Brain microvascular endothelial cell (primary cell): ENCODE results near the gene SLC7A1.

Experiments
- DNase-seq: peaks from one replicate; pipeline ENCODE4 v3.0.0-alpha.2; 2020
- H3K27ac ChIP-seq: fragments of 250-450 bp; sonication (Bioruptor Pico); 2 replicates; pipeline ENCODE4 v1.5.1; 2020; ENCODE audit warnings: mild to moderate bottlenecking, moderate library complexity
- H3K27me3 ChIP-seq: fragments of 250-450 bp; sonication (Bioruptor Pico); replicated peaks from 2 replicates; pipeline ENCODE4 v1.5.1; 2020; ENCODE audit warnings: mild to moderate bottlenecking
- H3K36me3 ChIP-seq: fragments of 250-450 bp; sonication (Bioruptor Pico); replicated peaks from 2 replicates; pipeline ENCODE4 v1.5.1; 2020; ENCODE audit warnings: mild to moderate bottlenecking
- H3K4me3 ChIP-seq: 2 replicates; pipeline ENCODE4 v1.5.1; 2011; ENCODE audit warnings: low read depth, mild to moderate bottlenecking, control low read depth, low read length, moderate library complexity
- in situ Hi-C: cut with HindIII; loops from 2 replicates; pipeline ENCODE4 v1.10.0; 2017; ENCODE audit warnings: low sequenced_read_pairs, low pct_ligation_motif_present
- TF ChIP-seq, protein P1 (sequence below): IDR thresholded peaks from 2 replicates; pipeline ENCODE4 v1.5.1; 2011; ENCODE audit warnings: low read depth, mild to moderate bottlenecking, moderate library complexity, low read length, control low read depth, inconsistent platforms; ENCODE audit errors: missing control alignments

SLC7A1 gene

DNA sequence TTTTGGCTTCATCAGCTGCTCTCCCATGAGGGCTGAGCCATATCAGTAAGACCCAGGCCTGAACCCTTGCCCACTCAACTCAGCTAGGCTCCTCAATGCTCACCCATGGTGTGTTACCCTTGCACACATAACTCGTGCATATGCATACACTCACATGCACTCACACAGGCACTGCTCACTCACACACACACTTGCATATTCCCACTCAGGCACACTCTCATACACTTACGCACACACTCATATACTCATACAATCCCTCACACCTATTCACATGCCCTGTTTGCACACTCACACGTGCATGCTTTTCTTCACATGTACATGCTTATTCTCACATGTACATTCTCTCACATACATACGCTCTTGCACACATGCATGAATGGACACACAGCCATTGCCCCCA is 93.8 kb downstream of the SLC7A1 start:
- Histone ChIP-seq H3K36me3 (no peaks in the 10 kb centered on the region), H3K27me3 (no peaks in the 10 kb centered on the region), H3K4me3 (no peak overlapping the region), H3K27ac (no peak overlapping the region)
- TF ChIP-seq, protein P1, sequence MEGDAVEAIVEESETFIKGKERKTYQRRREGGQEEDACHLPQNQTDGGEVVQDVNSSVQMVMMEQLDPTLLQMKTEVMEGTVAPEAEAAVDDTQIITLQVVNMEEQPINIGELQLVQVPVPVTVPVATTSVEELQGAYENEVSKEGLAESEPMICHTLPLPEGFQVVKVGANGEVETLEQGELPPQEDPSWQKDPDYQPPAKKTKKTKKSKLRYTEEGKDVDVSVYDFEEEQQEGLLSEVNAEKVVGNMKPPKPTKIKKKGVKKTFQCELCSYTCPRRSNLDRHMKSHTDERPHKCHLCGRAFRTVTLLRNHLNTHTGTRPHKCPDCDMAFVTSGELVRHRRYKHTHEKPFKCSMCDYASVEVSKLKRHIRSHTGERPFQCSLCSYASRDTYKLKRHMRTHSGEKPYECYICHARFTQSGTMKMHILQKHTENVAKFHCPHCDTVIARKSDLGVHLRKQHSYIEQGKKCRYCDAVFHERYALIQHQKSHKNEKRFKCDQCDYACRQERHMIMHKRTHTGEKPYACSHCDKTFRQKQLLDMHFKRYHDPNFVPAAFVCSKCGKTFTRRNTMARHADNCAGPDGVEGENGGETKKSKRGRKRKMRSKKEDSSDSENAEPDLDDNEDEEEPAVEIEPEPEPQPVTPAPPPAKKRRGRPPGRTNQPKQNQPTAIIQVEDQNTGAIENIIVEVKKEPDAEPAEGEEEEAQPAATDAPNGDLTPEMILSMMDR = no peak
- in situ Hi-C loops = no loop called here
- DNase-seq = no peak

DNA sequence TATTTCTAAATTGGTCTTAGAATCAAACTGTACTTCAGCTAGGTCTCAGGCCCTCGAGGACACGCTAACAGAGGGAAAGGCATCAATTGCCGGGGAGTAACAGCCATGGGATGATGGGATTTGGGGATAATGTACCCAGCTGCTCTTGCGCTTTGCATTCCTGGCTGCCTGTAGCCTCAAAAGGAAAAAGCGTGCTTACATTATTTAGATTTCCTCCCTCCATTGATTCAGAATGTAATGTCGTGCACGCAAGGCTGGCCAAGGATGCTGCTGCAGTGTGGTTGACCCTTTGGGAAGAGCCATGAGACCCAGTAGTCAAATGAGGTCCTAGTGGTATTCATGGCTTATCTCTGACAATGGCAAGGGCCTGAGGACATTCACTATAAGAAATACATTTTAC is 95.1 kb downstream of the SLC7A1 start:
- in situ Hi-C loops = no loop called here
- H3K27ac ChIP-seq = no peak overlapping the region
- TF ChIP-seq, protein P1 = no peak
- no peaks in the 10 kb centered on the region for H3K27me3 ChIP-seq
- no peak for DNase-seq
- no peaks in the 10 kb centered on the region for H3K36me3 ChIP-seq
- no peak overlapping the region for H3K4me3 ChIP-seq

DNA sequence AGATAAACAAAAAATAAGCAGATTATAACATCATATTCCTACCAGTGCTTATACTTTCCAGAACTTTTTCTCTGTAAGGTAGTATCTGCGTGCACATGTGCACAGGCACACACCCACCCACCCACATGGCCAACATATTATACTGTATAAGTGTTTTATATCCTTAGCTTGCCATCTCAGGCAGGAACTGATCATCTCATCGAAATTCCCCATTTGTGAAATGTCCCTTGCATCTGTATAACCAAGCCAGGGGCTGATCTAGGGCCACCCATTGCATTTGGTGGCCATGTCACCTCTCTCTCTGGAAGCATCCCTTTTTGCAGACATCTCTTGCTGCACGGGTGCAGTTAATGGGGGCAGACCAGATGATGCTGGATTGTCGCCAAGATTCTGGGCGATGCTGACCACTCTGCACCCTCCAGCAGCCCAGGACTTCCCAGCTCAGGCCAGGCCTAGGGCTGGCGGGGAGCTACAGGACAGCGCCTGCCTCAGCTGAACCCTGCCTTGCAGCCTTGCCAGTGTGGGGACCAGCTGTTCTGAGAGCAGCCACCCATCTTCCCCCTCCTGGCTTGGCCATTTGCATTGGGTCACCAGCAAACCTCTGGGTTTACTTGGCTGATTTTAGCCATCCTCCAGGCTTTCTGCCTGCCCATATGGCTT is 95.9 kb downstream of the SLC7A1 start:
- Histone ChIP-seq H3K4me3 (no peak overlapping the region), H3K27ac (no peak overlapping the region), H3K36me3 (no peaks in the 10 kb centered on the region), H3K27me3 (no peaks in the 10 kb centered on the region)
- TF ChIP-seq, protein P1 = no peak
- no peak for DNase-seq
- in situ Hi-C loops = no loop called here

DNA sequence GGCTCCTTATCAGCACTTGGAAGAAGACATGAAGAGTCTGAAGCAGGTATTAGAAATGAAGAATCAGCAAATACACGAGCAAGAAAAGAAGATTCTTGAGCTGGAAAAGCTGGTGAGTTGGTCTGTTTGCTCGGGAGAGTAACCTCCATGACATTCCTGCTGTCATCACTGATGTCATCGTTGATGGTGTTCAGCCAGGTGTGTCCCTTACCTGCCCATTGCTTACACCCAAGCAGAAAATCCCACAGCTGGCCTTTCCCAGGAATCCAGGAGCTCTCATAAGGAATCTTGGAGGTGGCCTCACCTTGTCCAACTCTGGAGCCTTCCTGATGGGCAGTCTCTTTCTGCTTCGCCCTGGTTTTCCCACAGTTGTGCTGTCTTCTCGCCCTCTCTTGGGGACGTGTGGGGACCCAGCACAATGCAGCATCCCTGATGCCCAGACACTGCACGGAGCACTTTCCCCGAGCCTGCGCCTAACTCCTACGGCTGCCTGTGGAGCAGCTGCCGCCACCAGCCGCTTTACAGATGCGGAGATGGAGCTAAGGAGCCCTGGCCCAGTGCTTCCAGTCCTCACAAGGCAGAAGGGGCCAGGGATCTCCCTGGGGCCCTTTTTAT is 97.0 kb downstream of the SLC7A1 start:
- no peak for DNase-seq
- H3K27me3 ChIP-seq = no peaks in the 10 kb centered on the region
- no peaks in the 10 kb centered on the region for H3K36me3 ChIP-seq
- no peak overlapping the region for H3K27ac ChIP-seq
- in situ Hi-C loops = no loop called here
- no peak overlapping the region for H3K4me3 ChIP-seq
- TF ChIP-seq, protein P1 = no peak

DNA sequence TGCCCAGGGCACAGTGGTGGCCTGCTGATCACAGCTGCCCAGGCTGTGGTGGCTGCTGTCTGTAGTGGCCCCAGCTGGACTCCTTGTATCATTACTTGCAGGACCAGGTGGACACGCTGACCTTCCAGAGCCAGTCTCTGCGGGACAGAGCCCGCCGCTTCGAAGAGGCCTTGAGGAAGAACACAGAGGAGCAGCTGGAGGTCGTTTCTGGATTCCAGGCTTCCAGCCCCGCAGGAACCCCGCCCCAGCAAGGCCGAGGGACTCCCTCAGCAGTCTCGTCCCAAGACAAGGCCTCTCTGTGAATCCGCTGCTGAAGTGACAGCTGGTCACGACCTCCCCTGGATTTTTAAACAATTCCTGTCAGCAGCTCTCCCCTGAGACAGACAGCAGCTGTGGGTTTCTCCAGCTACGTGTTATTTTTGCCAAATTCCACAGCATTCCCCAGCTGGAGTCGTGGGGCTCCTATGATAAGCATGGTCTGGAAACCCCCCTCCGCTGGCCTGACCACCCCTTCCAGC is 98.3 kb downstream of the SLC7A1 start:
- H3K36me3 ChIP-seq = no peaks in the 10 kb centered on the region
- in situ Hi-C loops = no loop called here
- H3K27me3 ChIP-seq = peaks cover 5% of the 10 kb centered on the region
- no peak overlapping the region for H3K4me3 ChIP-seq
- TF ChIP-seq, protein P1 = no peak
- H3K27ac ChIP-seq = no peak overlapping the region
- DNase-seq = peak; percentile 34
